ENCODE results near the gene BIRC5.
"Not testable (repeated sequence)": the region's sequence is repeated elsewhere in the genome, so short reads cannot be mapped to it uniquely, and the experiment has no call there.

Gene BIRC5

DNA sequence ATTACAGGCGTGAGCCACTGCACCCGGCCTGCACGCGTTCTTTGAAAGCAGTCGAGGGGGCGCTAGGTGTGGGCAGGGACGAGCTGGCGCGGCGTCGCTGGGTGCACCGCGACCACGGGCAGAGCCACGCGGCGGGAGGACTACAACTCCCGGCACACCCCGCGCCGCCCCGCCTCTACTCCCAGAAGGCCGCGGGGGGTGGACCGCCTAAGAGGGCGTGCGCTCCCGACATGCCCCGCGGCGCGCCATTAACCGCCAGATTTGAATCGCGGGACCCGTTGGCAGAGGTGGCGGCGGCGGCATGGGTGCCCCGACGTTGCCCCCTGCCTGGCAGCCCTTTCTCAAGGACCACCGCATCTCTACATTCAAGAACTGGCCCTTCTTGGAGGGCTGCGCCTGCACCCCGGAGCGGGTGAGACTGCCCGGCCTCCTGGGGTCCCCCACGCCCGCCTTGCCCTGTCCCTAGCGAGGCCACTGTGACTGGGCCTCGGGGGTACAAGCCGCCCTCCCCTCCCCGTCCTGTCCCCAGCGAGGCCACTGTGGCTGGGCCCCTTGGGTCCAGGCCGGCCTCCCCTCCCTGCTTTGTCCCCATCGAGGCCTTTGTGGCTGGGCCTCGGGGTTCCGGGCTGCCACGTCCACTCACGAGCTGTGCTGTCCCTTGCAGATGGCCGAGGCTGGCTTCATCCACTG, at the start of gene BIRC5:
Gene BIRC5 (plus strand): TSS at position 238 of the 690 bp plus-strand sequence. CDS start 64 bp downstream, at position 302.
- DNase-seq (ENCODE audit: insufficient read length, low spot score) (peak; percentile 97), FAIRE-seq (no peak)

- FAIRE-seq (no peak), DNase-seq (ENCODE audit: insufficient read length, low spot score) (no peak)
Observed at GRCh38 chr17:78164748-78165607, 49.1 kb upstream of the BIRC5 start.

- FAIRE-seq (no peak), DNase-seq (ENCODE audit: insufficient read length, low spot score) (no peak)
Observed at GRCh38 chr17:78166416-78166815, 47.6 kb upstream of the BIRC5 start.

DNA sequence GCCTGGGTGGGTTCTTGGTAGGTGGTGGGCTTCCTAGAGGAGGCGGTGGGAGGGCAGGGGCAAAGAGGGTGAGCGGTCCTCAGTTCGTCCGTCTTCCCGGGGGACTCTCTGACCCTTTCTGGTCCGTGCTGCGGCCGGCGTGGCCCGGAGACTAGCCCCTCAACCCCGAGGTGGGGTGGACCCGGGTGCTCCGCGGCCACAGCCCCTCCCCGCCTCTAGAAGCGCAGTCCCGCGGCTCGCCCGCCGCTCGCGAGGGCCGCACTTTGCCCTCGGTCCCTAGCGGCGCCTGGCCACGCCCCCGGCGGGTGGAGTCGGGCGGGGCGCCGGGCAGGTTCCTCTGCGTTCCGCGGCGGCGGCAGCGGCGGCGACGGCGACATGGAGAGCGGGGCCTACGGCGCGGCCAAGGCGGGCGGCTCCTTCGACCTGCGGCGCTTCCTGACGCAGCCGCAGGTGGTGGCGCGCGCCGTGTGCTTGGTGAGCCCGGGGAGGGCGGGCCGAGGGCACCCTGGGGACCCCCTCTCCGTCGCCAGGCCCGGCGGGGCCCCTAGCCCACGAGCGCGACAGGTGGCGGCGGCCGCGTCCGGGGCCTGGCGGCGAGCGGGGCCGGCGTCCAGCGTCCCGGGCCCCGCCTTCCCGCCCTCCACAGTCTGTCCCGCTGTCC, 45.7 kb upstream of the BIRC5 start, which contains the start of gene SYNGR2:
Gene SYNGR2 (plus strand): TSS at position 340 of the 661 bp plus-strand sequence. CDS start 36 bp downstream, at position 376.
- peak; percentile 86 for DNase-seq (ENCODE audit: insufficient read length, low spot score)
- FAIRE-seq = peak; percentile 87

DNA sequence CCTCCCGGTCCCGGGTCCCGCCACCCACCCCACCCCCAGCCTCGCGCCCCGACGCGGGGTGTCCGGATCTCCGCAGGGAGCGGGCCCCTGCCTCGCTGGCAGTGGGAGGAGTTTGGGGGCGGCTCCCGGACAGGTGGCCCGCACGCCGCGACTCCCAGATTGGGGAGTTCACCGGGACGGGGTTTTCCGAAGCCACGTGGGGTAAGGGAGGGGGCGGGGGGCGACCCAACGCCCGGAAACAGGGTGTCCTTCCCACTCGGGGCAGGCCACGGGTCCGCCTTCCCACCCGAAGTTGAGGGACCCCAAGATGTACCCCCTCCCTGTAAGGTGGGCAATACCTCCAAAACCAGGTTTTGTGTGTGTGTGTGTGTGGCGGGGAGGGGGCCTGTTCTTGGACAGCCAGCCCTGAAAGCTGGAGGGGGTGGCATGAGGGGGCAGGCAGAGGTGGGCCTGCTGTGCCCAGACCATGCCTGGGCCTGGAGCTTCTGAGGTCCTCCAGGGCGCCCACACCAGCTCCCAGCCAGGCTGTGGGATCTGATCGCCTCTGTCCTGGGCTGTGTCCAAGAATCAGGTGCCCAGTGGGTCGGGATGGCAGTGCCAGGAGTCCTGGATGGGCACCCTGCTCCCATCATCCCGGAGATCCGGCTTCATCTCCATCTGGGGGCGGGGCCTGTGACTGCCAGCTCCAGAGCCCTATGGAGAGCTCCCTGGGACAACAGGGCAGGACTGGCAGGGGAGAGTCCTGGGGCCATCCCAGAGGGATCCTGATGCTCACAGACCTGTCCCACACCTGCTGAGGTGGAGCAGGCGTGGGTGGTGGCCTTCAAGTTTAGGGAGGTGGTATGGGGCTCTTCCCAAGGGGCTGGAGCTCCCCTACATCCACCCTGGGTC, 44.9 kb upstream of the BIRC5 start:
- peak; percentile 73 for FAIRE-seq

GRCh38 chr17:78170692-78171590, 43.1 kb upstream of the BIRC5 start:
- DNase-seq (ENCODE audit: insufficient read length, low spot score) (no peak), FAIRE-seq (no peak)

More for the DNA sequence above, 44.9 kb upstream of the BIRC5 start:
- no peak for DNase-seq (ENCODE audit: insufficient read length, low spot score)

- FAIRE-seq; DNase-seq (ENCODE audit: insufficient read length, low spot score): not testable (repeated sequence)
Observed at GRCh38 chr17:78171591-78172248, 42.3 kb upstream of the BIRC5 start.

GRCh38 chr17:78172249-78173051, 41.6 kb upstream of the BIRC5 start:
- FAIRE-seq (peak; percentile 64), DNase-seq (ENCODE audit: insufficient read length, low spot score) (no peak)

DNA sequence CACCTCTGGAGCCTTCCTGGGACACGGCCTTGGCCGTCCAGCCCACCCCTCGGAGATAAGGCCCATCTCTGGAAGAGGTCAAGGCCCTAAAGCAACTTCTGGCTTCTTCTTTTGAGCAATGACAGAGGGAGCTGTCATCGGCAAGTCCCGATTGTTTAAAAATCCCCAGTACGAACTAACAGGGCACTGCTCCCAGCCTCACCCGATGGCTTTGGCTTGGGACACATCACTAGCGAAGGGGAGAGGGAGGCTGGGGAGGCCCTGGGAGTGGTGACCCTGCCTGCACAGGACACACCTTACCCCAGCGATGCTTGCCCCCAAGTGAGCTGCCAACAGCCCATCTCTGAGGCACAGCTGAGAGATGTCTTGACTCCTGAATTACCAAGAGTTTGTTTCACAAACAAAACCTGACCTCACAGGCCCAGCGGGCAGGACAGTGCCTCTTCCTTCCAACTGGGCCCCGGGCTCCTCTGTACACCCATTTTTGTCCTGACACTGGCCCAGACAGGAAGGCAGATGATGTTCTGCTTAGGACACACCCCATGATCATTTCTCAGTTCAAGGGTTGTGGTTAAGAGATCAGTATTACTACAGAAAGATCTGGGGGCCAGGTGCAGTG, 40.8 kb upstream of the BIRC5 start:
- DNase-seq (ENCODE audit: insufficient read length, low spot score) = peak; percentile 65
- peak; percentile 65 for FAIRE-seq

DNA sequence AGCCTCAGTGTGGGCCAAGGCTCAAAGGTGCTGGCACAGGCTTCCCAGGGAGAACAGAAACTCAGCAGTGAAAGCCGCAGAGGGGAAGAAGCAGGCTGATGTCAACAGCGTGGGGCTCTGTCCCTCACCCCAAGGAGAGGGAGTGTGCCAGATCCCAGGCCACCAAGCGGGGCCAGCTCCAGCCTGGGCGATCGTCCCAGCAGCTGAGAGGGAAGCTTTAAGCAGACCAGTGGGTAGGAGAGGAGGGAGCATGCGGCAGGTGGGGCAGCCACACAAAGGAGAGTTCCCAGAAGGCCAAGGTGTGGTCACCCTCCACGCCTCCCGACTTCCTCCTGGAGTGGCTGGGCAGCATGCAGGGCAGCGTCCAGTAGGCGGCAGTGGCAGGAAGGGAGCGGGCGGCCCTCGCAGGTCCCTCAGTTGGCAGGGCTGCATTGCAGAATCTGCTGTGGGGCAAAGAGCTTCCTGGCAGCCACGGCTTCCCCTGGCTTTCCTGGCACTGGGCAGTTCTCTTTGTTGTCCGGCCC, 39.6 kb upstream of the BIRC5 start:
- no peak for FAIRE-seq
- DNase-seq (ENCODE audit: insufficient read length, low spot score) = no peak

- DNase-seq (ENCODE audit: insufficient read length, low spot score) = no peak
- no peak for FAIRE-seq
Observed at GRCh38 chr17:78174870-78175642, 39.0 kb upstream of the BIRC5 start.

- DNase-seq (ENCODE audit: insufficient read length, low spot score) = no peak
- no peak for FAIRE-seq
Observed at GRCh38 chr17:78175643-78175981, 38.4 kb upstream of the BIRC5 start.

- DNase-seq (ENCODE audit: insufficient read length, low spot score) (no peak), FAIRE-seq (peak; percentile 11)
Observed at GRCh38 chr17:78176548-78177025, 37.5 kb upstream of the BIRC5 start.

- DNase-seq (ENCODE audit: insufficient read length, low spot score) (no peak), FAIRE-seq (no peak)
Observed at GRCh38 chr17:78179372-78179771, 34.7 kb upstream of the BIRC5 start.

DNA sequence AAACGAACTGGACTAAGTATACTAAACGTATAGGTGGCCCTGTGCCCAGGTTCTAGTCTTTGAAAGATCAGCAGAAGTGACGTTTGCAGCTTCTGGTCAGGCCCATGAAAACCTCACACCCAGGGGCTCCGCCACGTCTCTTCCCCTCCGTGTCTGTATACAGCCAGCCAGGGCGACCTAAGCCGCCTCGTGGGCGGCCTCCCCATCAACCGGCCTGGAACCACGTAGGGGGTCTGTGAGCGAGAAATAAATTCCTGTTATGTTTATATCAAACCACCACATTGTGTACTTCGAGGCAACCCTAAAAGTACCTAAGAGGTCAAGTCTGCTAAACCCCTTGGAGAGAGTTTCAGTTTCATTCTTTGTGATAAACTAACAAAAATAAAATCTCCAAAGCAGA, 34.0 kb upstream of the BIRC5 start:
- DNase-seq (ENCODE audit: insufficient read length, low spot score) (no peak), FAIRE-seq (no peak)

DNA sequence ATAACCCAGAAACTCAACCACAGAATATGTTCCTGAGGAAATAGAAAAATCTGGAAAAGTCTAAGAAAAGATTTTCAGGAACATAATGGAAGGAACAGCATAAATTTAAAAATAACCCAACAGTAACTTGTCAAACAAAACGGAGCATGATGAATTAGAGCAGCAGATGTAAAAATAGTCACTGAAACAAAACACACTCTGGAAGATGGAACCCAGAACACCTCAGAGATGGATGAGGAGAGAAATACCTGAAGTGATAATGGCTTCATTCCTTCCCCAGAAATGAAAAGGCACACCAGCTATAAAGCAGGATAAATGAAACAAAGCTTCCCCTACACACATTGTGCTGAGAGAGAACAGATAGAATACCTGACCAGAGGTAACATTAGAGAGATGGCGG, 33.5 kb upstream of the BIRC5 start:
- no peak for FAIRE-seq
- no peak for DNase-seq (ENCODE audit: insufficient read length, low spot score)
